GM21423 (cell line): Measurements from ENCODE around the gene SORCS2.

Source experiments
- ATAC-seq: cut with Tn5 transposase; IDR thresholded peaks from one replicate; pipeline ENCODE4 v1.9.1; 2021; ENCODE audit warnings: mild to moderate bottlenecking, moderate library complexity; ENCODE audit not compliant: unreplicated experiment

Gene SORCS2

DNA sequence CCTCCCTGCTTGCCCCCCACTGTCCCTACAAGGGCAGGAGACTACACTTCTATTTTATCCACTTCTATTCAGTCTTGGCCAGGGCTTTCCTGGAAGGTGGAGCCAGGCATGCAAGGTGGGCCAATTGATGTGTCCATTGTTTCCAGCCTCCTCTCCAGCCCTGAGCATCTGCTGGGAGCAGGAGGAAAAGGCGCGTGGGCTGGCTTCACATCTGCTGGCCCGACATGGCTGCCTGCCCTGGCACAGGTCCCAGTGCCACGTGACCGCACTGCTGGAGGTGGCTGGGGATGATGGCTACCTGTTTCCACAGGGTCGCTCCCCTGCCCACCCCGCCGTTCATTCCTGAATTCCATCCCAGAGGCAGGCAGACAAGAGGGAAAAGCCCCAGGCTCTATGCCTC, 499.6 kb downstream of the SORCS2 start:
- ATAC-seq = no peak

DNA sequence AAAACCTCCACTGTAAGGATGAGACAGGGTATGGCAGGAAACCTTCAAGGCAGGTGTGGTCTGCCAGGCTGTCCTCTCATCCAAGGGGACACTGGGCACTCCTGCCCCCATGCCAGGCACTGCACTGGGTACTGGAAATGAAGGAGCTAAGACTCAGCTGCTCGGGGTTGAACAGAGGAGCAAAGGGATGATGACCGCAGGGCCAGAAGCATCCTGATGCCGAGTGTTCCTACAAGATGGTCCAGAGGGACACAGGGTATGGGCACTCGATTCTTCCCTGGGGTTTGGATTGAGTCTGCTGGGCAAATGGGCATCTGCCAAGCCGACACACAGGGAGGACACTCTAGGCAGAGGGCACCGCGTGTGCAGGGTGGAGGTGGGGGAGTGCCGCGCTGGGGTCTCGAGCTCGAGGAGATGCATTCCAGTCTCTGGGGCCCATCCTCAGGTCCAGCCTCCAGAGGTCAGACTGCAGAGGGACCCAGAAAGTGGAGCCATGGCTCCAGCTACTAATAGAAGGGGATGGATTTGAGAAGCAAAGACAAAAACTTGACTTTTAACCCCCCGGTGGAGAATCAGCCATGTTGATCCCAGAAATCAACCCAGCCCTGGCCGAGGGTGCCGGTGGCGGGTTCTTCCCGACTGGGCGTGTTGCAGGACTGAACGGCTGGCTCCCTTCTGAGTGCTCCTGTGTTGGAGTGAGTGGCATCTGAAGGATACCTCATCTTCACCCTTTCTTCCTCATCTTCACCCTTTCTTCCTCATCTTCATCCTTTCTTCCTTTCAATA, 500.3 kb downstream of the SORCS2 start:
- ATAC-seq = no peak

DNA sequence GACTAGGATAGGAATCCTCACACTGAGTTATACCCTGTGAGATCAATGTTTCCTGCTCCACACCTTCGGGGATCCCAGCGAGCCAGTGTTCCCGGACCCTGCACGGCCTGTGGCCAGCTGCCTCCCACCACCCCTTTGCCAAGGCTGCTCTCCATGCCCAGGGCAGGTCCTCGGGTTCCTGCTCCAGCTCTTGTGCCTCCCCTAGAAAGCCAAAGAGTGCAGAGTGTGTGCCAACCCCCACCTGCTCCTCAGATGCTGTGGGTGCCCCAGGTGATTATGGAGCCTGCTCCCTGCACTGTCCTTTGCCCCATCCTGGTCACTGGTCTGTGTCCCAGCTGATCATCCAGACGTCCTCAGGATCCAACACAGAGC, 500.9 kb downstream of the SORCS2 start:
- no peak for ATAC-seq

DNA sequence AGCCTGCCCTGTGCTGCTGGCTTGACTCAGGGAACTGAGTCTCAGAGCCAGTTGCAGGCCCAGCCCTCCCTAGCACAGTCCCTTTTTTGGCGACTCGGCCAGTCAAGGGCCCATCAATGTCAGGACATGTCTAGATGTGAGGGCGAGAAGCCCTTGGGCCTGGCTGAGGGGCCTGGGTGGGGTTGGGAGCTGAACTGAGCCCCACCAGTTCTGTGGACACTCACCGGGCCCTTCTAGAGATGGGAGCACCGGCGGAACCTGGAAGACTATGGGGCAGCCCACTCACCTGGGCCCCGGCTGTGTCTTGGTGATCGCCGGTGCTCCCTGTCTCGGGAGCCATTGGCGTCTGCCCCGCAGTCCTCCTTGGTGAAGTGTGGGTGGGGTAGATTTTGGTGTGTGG, 501.4 kb downstream of the SORCS2 start:
- no peak for ATAC-seq

DNA sequence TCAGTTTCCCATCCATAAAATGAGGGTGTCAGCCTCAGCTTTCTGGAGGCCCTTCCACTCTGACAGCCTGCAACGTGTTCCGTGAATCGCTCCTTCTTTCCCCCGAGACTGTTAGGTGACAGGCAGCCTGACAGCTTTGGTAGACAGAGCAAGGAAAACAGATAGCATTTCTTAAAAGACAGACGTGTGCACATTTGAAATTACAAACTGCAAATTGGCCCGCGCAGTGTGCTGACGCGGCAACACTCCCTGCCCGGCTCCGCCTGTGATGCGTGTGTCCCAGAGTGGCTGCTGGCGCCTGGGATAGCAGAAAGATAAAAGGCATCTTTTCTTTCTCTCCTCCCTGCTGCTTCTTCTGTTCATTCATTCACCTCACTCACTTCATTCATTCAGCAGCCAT, 502.0 kb downstream of the SORCS2 start:
- ATAC-seq = no peak

DNA sequence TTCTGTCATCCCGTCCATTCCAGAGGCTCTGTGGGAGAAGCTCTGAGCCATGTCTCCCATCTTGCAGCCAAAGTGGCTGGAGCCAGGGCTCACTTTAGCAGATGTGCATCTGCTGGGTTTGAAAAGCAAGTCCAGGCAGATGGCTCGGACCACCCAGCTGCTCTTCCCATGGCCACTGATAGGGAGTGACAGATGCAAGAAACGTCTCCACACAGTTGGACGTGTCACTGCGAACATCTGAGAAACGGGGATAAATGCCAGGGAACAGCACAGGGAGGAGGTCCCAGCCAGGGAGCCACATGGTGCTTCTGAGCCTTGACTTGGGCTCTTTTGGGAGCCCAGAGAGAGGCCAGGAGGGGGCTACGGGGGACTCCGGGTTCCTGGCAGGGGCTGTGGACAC, 505.0 kb downstream of the SORCS2 start:
- ATAC-seq = no peak

DNA sequence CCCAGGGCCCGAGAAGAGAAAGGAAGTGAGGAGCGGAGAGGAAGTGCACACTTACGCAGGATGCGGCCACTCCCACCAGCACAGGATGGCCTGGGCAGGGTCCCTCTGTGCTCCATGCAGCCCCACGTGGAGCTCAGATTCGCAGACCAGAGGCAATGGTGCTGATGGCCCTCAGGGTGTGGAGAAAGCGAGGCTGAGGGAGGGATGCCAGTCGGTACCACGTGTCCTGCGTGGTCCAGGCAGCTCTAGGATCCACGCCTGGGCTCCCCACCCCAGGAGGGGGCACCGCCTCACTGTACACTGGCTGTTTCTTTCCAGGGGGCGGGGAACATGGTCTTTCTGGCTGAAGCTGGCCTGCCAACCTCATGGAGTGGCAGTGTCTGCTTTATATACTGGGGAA, 505.5 kb downstream of the SORCS2 start:
- no peak for ATAC-seq

DNA sequence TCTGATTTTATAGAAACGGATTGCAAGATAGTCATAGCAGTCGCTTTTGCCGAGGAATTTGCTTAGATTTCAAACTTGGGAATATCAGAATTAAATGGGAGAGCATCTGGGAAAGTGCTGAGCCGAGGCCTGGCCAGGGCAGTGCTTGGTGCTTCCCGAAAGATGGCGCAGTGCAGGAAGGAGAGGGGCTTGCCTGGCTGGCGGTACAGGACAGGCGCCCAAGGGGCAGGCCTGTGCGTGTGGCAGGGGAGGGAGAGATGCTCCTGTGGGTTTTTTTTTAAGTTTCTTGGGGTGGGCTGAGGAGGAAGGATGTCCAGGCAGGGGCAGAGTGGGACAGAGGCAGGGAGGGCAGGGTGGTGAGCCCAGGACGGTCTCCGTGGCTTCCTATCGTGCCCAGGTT, 506.2 kb downstream of the SORCS2 start:
- ATAC-seq = no peak

DNA sequence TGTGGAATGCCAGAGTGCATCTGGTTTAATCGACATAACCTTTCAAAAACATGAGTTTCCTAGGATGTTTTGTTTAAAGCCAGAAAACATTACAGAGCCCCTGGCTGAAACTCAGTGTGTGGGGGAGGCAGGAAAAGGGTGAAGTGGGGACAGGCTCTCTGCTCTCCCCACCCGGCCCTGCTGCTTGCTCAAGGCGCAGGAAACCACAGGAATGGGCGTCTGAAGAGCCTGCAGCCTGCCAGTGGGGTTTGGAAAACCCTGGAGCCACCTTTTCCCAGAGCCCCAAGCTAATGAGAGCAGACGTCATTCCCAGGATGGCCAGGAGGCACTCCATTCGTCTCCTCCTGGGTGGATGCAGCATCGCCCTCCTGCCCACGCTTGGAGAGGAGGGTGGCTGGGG, 506.7 kb downstream of the SORCS2 start:
- ATAC-seq = no peak

DNA sequence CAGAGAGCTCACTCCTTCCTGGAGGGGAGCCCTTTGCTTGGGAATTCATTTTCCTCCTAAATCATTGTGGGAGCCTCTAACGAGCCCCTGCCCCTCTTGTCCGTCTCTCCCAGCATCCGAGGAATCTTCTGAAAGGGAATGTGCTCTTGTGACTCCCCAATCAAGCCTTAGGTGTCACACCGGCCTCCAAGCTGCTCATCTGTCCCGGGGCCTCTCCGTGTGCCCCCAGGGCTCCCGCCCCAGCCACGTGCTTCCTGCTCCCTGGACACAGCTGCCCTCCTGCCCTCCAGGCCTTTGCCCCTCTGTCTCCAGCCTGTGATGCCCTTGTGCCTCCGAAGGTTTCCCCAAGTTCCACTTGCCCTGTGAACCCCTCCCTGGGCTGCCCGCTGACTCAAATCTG, 507.5 kb downstream of the SORCS2 start:
- ATAC-seq = no peak

DNA sequence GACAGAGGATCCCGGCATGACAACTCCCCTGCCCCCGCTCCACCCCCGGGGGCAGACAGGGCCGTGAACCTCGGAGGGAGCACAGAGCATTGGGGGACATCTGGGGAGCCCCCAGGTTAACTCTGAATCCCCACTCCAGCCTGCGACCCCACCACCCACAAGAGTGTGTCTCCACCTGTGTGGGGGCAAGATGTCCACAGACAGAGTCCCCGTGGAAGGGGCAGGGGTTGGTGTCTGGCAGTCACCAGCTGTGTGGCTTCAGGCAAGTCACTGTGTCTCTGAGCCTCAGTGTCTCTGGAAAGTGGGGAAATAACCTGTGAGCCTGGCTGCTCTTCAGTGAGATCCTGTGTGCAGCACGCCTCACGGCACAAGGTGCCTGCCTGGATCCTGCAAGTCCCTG, 508.3 kb downstream of the SORCS2 start:
- ATAC-seq = no peak

DNA sequence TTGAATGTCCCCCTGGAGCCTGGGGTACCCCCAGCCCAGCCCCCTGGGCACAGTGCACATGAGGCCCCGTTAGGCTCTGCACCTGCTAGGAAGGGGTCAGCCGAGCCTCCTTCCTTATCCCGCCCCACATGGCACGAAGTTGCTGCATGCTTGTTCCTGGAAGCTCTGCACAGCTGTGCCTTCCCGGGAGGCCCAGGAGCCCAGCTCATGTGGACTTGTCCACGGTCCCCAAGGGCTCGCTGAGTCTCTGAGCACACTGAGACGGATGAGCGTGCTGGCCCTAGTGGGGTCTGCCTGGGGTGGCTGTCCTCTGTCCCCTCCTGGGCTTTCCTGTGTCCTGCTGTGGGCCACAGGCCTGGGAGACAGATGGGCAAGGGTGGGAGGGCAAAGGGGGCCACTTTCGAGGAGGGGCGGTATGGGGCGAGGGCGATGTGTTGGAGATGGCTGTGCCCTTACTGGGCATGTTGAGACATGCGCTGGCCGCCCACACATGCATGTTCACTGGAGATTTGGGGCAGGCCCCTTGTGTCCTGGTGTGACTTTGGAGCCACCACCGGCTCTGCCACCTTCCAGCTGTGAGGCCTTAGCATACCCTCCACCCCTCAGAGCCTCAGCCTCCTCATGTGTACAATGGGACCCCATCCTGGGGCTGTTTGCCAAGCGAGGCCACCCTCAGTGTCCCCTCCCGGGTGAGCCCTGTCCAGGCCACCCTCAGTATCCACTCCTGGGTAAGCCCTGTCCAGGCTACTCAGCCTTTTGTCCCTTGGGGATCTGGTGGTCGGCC, 509.7 kb downstream of the SORCS2 start:
- ATAC-seq = no peak

DNA sequence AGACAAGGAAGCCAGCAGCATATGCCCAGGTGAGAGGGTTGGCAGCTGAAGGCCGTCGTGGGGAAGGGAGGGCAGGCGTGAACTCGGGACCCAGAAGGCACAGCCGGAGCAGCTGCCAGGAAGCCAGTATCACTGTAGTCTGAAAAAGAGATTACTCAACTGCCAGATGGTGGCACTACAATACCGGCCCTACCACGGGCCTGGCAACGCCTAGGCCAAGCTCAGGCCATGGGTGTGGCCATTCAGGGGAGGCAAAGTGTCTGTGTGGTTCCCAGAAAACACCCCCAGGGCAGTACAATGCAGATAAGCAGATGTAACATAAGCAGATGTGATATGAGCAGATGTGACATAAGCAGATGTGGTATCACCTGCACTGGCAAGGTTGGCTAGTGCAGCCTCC, 511.4 kb downstream of the SORCS2 start:
- ATAC-seq = no peak

DNA sequence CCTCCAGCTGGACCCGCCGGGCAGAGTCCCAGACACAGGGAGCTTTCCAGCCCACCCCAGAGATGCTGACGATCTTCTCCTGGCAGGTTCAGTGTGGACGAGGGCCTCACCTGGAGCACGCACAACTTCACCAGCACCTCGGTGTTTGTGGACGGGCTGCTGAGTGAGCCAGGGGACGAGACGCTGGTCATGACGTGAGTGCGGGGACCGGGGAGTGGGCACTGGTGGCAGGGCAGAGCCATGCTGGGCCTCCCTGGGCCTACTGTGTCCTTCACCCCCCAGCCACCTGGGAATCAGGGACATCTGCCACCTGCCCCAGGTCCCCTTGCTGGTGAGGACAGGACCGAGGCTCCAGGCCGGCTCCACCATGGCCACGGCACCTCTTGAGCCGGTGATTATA, 511.8 kb downstream of the SORCS2 start:
- ATAC-seq = no peak

DNA sequence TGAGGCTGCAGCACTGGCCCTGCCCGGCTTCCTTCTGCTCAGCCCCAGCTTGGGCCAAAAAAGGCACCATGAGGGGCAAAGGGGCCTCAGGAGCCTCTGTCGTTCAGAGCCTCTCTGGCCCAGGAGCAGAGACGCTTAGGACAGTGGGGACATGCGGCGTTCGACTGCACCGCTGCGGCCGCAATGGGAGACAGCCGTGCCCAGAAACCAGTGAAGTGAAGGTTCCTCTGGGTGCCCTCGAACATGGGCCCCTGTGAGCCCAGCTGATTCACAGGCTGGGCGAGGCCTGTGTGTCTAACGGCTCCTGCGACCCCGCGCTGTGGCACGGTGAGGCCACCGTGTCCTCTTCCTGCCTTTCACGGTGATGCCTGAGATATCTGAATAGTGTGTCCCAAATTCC, 512.3 kb downstream of the SORCS2 start:
- no peak for ATAC-seq

DNA sequence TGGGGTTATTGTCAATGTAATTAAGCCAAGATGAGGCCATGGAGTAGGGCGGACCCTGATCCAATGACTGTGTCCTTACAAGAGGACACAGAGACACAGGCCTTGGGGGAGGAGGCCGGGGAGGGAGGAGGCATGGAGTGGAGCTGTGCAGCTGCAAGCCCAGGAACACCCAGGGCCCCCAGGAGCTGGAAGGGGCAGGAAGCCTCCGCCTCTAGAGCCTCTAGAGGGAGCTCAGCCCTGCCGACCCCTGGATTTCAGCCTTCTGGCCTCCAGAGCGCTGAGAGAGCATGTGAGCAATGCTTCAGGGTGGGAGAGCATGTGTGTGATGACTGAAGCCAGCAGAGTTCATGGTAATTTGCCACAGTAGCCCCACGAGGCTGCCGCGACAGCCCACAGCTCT, 512.7 kb downstream of the SORCS2 start:
- no peak for ATAC-seq

DNA sequence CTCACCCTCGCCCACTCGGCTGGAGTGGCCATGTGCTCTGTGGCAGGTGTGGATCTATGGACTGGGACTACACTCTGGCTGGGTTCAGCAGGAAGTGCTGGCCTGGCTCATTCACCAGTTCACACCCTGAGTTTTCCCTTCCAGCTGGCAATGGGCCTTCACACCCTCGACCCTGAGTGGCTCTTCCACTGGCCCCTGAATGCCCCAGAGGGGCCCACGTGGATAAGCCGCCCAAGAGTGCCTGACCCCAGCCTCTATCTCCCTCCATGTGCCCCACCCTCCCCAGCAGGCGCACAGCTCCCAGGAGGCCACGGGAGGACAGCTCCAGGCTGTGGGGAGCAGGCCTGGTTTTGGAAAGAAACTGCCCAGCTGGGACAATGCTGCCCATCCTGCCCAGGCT, 513.3 kb downstream of the SORCS2 start:
- no peak for ATAC-seq

DNA sequence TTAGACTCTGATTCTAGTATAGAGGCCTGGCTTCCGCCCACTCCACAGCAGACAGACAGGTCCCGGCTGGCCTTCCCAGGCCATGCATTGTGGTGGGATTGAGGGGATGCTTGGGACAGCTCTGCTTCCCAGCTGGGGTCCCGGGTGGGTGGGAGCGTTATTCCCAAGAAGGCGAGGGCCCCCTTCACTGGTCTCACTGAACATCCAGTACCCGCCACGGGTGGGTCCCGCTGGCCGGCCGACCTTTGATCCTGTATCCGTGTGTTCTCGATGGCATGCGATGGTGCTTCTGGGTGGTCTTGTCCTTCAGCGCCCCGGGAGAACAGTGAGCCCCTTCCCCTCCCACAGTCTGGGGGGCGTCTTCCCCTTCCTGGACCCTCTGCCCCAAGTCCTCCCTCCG, 515.9 kb downstream of the SORCS2 start:
- ATAC-seq = no peak

DNA sequence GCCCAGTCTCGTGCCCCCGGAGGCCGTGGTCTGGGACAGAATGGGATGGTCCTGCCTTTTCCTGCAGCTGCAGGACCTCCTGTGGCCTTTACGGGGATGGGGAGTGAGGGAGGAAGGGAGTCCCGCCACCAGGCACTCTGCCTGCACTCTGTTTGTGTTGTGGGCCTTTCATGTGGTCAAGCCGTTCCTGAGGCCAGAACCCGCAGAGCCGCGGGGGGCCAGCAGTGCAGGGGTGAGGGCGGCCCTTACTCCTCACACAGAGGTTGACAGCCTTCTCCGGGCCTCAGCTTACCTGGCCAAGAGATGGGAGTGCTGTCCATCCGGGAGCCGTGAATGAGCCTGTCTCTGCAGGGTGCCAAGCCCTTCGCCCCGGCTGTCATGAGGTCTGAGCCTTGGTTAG, 516.6 kb downstream of the SORCS2 start:
- ATAC-seq = no peak

DNA sequence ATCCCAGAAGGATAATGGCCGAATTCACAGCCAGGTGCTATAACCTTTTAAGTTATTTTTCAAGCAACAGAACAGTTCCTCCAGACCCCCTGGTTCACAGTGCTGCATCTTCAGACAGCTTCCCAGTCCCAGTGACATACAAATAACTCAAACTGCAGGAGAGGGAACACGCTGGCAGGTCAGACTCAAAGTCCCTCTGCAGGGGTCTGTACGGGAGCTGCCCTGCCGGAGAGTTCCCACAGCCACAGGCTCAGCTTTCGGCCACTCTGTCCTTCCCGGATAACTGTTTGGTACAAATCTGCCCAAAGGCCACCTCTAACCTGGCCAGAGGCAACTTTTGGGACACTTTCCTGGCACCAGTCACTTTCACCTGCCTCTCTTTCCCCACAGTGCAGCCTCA, 517.1 kb downstream of the SORCS2 start:
- no peak for ATAC-seq

DNA sequence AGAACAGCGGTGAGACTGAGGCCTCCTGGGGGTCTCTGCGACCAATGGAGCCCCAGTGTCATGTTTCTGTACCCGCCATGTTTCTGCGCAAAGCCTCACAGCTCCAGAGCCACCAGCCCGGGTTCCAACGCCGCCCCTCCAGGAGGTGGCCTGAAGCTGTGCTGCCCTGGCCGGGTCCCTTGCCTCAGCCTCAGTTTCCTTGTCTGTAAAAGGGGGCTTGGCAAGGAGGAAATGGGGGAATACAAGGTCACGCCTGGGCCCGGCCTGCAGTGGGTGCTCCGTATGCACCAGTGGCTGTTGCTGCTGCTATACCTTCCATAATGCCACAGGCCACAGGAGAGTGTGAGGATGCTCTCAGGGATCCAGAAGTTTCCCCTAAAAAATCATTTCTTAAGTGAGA, 517.8 kb downstream of the SORCS2 start:
- ATAC-seq = no peak

DNA sequence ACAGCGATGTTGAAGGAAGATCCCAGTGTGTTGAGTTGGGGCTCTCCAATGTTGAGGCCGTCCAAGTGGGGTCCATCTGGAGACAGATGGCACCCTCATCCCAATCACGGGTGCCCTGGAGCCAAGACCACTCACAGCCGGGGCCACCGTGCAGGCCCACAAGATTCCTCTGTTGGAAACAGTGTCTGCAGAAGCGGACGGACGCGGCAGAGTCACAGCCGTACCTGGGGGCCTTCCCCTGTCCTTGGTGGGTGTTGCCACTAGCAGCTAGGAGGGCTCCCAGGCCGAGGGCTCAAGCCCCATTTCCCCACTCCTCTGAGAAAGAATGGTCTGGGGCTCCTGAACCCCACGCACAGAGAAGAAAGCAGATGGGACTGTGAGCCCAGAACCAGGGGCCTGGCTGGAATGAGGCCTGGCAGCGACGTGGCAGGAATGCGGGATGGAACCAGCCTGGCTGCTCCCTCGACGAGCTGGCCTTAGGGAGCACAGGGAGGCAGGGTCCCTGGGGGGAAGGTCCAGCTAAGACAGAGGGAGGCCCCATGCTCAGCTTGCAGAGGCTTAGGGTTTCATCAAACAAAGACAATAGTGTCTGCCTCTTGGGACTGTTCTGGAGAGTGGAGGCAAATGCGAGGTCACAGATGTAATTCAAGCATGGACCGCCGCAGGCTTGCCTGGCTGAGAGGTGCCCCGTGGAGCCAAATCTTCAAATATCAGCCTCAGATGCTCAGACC, 518.4 kb downstream of the SORCS2 start:
- ATAC-seq = no peak
